ENCODE data around the gene SLC16A2.

The SLC16A2 gene

GRCh38 chrX:74550295-74550802 is 129.1 kb downstream of the SLC16A2 start (continued):
- TF ChIP-seq ZNF561 (tag by site-specific recombination; IDR thresholded peaks at IDR 0.05; ENCODE audit: borderline replicate concordance) (no peak; the same call in 1 of the 2 replicates), ZNF280D (tag by site-specific recombination; IDR thresholded peaks at IDR 0.05) (peak; percentile 63; the same call in 1 of the 2 replicates), ZNF518A (tag by site-specific recombination; conservative IDR thresholded peaks at IDR 0.05; ENCODE audit: low read depth) (peak; percentile 25; the same call in 1 of the 2 replicates), ZNF624 (tag by site-specific recombination; IDR thresholded peaks at IDR 0.05) (no peak), ZNF362 (tag by site-specific recombination; IDR thresholded peaks at IDR 0.05) (no peak), KLF1 (tag by site-specific recombination; IDR thresholded peaks at IDR 0.05) (no peak), ZBTB48 (tag by site-specific recombination; IDR thresholded peaks at IDR 0.05) (no peak), ZNF169 (tag by site-specific recombination; IDR thresholded peaks at IDR 0.05) (no peak), ZBTB49 (tag by site-specific recombination; IDR thresholded peaks at IDR 0.05; ENCODE audit: low read depth) (no peak), SP7 (tag by site-specific recombination; IDR thresholded peaks at IDR 0.05) (no peak; the same call in none of the 2 replicates), SP2 (tag by site-specific recombination; IDR thresholded peaks at IDR 0.05) (no peak), ZNF184 (tag by site-specific recombination; IDR thresholded peaks at IDR 0.05) (no peak; the same call in 1 of the 2 replicates), ZNF311 (tag by site-specific recombination; IDR thresholded peaks at IDR 0.05; ENCODE audit: borderline replicate concordance) (no peak), ZBTB1 (tag by site-specific recombination; IDR thresholded peaks at IDR 0.05) (0 out of 2 replicates have a peak, but pooled peaks have one; percentile 19), OSR2 (tag by site-specific recombination; IDR thresholded peaks at IDR 0.05) (no peak), ZNF692 (tag by site-specific recombination; IDR thresholded peaks at IDR 0.05) (peak; percentile 36; the same call in 1 of the 2 replicates), ZNF664 (tag by site-specific recombination; IDR thresholded peaks at IDR 0.05) (no peak), ZNF76 (tag by site-specific recombination; IDR thresholded peaks at IDR 0.05; ENCODE audit: borderline replicate concordance, low read depth) (no peak), ZNF132 (tag by site-specific recombination; IDR thresholded peaks at IDR 0.05; ENCODE audit: borderline replicate concordance) (no peak), ZFHX2 (tag by site-specific recombination; conservative IDR thresholded peaks at IDR 0.05) (no peak), ZNF223 (tag by site-specific recombination; IDR thresholded peaks at IDR 0.05) (no peak), MEIS1 (CRISPR knock-in tag; IDR thresholded peaks at IDR 0.05; ENCODE audit: borderline replicate concordance) (no peak), KLF8 (tag by site-specific recombination; IDR thresholded peaks at IDR 0.05) (peak; percentile 55), ZNF837 (tag by site-specific recombination; IDR thresholded peaks at IDR 0.05) (no peak), ZNF560 (tag by site-specific recombination; IDR thresholded peaks at IDR 0.05; ENCODE audit: borderline replicate concordance) (no peak), ZNF394 (tag by site-specific recombination; IDR thresholded peaks at IDR 0.05; ENCODE audit: borderline replicate concordance) (no peak), PRDM1 (tag by site-specific recombination; IDR thresholded peaks at IDR 0.05) (no peak), ZNF302 (tag by site-specific recombination; IDR thresholded peaks at IDR 0.05; ENCODE audit: low read depth) (no peak)

All from HEK293 (cell line).